Stimulated activated CD4-positive, alpha-beta T cell treated with anti-CD3 and anti-CD28 coated beads, Interleukin-4, amount 100 ng/mL, for 4 hours (primary cell): ENCODE data around the gene IPO8.
"Not testable (repeated sequence)": the region's sequence is repeated elsewhere in the genome, so short reads cannot be mapped to it uniquely, and the experiment has no call there.

Experiments
- DNase-seq, 2 experiments: peaks; one replicate each; pipeline ENCODE4 v3.0.0-alpha.2; 2020

Gene IPO8

DNA sequence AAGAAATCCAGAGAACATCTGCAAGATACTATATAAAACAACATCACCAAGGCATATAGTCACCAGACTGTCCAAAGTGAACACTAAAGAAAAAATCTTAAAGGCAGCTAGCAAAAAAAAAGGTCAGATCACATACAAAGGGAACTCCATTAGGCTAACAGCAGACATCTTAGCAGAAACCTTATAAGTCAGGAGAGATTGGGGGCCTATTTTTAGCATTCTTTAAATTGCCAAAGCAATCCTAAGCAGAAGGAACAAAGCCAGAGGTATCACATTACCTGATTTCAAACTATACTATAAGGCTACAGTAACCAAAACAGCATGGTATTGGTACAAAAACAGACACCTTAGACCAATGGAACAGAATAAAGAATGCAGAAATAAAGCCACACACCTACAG lies 92.5 kb downstream of the IPO8 start:
- no peak for DNase-seq

DNA sequence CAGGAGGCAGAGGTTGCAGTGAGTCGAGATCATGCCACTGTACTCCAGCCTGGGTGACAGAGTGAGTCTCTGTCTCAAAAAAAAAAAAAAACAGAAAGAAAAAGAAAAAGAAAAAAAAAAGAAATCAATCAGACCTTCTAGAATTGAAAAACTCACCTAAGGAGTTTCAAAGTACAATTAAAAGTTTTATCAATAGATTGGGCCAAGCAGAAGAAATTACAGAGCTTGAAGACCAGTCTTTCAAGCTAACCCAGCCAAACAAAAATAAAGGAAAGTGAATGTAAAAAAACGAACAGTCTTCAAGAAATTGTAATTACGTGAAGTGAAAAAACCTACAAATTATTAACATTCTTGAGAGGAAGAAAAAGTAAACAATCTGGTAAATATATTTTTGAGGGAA lies 93.0 kb downstream of the IPO8 start:
- no peak for DNase-seq

GRCh38 chr12:30599608-30600007 lies 96.1 kb downstream of the IPO8 start:
- DNase-seq: no peak

- no peak for DNase-seq
Measured at GRCh38 chr12:30598889-30599288, 96.8 kb downstream of the IPO8 start.

- no peak for DNase-seq
Measured at GRCh38 chr12:30595742-30596141, 99.9 kb downstream of the IPO8 start.

GRCh38 chr12:30594509-30594908 lies 101.2 kb downstream of the IPO8 start:
- no peak for DNase-seq

DNA sequence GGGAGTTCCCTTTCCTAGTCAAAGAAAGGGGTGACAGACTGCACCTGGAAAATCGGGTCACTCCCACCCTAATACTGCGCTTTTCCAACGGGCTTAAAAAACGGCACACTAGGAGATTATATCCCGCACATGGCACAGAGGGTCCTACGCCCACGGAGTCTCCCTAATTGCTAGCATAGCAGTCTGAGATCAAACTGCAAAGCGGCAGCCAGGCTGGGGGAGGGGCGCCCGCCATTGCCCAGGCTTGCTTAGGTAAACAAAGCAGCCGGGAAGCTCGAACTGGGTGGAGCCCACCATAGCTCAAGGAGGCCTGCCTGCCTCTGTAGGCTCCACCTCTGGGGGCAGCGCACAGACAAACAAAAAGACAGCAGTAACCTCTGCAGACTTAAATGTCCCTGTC lies 107.1 kb downstream of the IPO8 start:
- not testable (repeated sequence) for DNase-seq

DNA sequence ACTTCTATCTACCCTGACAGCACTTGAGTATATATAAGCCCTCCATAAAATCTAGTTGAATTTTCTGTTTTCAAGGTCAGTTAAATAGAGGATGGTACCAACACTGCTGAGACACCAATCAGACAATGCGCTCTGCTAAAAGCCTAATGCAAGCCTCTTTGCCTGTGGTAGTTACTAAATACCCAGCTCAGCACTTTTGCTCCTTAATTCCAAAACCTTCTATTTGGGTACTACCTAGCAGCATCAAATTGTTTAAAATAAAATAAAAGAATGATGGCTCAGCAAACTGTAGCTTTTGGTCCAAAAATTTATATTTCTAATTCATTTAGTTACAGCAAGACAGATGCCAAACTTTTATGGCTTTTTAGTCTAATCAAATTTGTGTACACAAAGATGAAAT lies 107.9 kb downstream of the IPO8 start:
- DNase-seq: no peak

DNA sequence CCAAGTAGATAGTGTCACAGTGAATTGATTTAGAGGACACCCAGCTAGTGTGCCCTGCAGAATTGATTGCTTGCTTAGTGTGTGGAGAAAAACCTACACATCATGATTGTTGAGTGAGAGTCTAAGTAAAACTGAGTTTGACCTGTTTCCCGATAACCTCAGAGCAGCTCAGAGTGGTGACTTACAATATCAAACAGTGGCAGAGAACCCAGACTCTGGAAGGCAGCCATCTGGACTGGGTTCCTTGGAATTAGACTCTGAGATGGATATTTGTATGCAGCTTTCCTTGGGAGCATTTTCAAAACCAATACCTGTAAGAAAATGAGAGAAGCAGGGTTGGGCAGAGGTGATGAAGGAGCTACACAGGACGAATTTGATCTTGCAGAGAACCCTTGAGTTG lies 109.8 kb downstream of the IPO8 start:
- DNase-seq: no peak

- no peak for DNase-seq
Measured at GRCh38 chr12:30582943-30583342, 112.7 kb downstream of the IPO8 start.

DNA sequence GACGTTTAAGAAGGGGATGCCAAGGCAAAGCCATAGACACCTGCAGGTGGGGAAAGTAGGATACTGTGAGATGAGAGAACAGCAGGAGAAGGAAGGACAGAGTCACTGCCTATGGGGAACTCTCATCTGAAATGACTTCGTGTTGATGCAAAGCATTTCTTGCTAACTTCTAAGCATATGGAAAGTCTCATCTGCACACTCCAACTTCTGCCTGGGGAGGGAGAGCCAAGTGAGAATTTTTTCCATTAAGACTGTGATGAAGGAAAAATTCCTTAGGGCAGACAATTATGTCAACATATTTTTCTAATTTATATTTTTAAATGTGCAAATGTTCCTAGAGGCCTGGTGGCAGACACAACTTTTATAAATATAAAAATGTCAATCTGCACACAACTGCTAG lies 115.3 kb downstream of the IPO8 start:
- no peak for DNase-seq
